Osteoblast (primary cell): ENCODE results near the gene ZNF879. TPM values are rescaled to one million over a fixed set of nuclear protein-coding genes. Genes with fewer than 3 reads are reported as not detected.

ENCODE experiments used
- DNase-seq: peaks from one replicate; pipeline ENCODE4 v3.0.0; 2011; ENCODE audit warnings: low spot score, mixed read lengths; ENCODE audit not compliant: insufficient read length; ENCODE audit errors: missing footprints
- H2AFZ ChIP-seq: 2 replicates; pipeline ENCODE4 v1.6.0; 2011; ENCODE audit warnings: mild to moderate bottlenecking, low read length
- H3K27ac ChIP-seq: 2 replicates; pipeline ENCODE4 v1.5.1; 2011; ENCODE audit warnings: mild to moderate bottlenecking, low read depth, low read length, moderate library complexity
- H3K27me3 ChIP-seq: 2 replicates; pipeline ENCODE4 v1.6.0; 2012; ENCODE audit warnings: mild to moderate bottlenecking, control low read depth, inconsistent platforms, low read length, moderate library complexity; ENCODE audit not compliant: insufficient read depth
- H3K36me3 ChIP-seq: 2 replicates; pipeline ENCODE4 v1.5.1; 2011; ENCODE audit warnings: mild to moderate bottlenecking, low read length, control low read depth, moderate library complexity; ENCODE audit not compliant: insufficient read depth
- H3K4me1 ChIP-seq: 2 replicates; pipeline ENCODE4 v1.5.1; 2011; ENCODE audit warnings: mild to moderate bottlenecking, low read length, control low read depth, moderate library complexity; ENCODE audit not compliant: insufficient read depth
- H3K4me2 ChIP-seq: 2 replicates; pipeline ENCODE4 v1.6.0; 2011; ENCODE audit warnings: mild to moderate bottlenecking, low read length; ENCODE audit not compliant: insufficient read depth
- H3K4me3 ChIP-seq: fragments of 200-600 bp; sonication (generic); 3 replicates; pipeline ENCODE4 v1.5.1; 2012; ENCODE audit warnings: mild to moderate bottlenecking, low read length, inconsistent platforms; ENCODE audit not compliant: insufficient read depth
- H3K79me2 ChIP-seq: 2 replicates; pipeline ENCODE4 v1.6.0; 2012; ENCODE audit warnings: mild to moderate bottlenecking, low read length, control low read depth, inconsistent platforms; ENCODE audit not compliant: insufficient read depth
- H3K9me3 ChIP-seq: 2 replicates; pipeline ENCODE4 v1.5.1; 2011; ENCODE audit warnings: low read depth, low read length, control low read depth
- H4K20me1 ChIP-seq: 2 replicates; pipeline ENCODE4 v1.6.0; 2012; ENCODE audit warnings: mild to moderate bottlenecking, low read length, control low read depth; ENCODE audit not compliant: insufficient read depth
- total RNA-seq: library from RNA; depleted of rRNA; stranded (reverse); fragments of >200 nt; gene quantifications from 2 replicates; pipeline ENCODE4 v1.2.3, GENCODE V29; 2012
- TF ChIP-seq, protein P1 (sequence below): IDR thresholded peaks from 2 replicates; pipeline ENCODE4 v1.5.1; 2011; ENCODE audit warnings: mild to moderate bottlenecking, low read depth, low read length, moderate library complexity; ENCODE audit errors: extremely low read depth

Gene ZNF879
- total RNA-seq, 1 donor, result 8.3 TPM

- no peaks in the 10 kb centered on the region for H4K20me1 ChIP-seq
- H2AFZ ChIP-seq, result no peak overlapping the region
- DNase-seq, result no peak
- no peaks in the 10 kb centered on the region for H3K79me2 ChIP-seq
- H3K36me3 ChIP-seq, result no peaks in the 10 kb centered on the region
- no peak overlapping the region for H3K4me2 ChIP-seq
- TF ChIP-seq, protein P1, sequence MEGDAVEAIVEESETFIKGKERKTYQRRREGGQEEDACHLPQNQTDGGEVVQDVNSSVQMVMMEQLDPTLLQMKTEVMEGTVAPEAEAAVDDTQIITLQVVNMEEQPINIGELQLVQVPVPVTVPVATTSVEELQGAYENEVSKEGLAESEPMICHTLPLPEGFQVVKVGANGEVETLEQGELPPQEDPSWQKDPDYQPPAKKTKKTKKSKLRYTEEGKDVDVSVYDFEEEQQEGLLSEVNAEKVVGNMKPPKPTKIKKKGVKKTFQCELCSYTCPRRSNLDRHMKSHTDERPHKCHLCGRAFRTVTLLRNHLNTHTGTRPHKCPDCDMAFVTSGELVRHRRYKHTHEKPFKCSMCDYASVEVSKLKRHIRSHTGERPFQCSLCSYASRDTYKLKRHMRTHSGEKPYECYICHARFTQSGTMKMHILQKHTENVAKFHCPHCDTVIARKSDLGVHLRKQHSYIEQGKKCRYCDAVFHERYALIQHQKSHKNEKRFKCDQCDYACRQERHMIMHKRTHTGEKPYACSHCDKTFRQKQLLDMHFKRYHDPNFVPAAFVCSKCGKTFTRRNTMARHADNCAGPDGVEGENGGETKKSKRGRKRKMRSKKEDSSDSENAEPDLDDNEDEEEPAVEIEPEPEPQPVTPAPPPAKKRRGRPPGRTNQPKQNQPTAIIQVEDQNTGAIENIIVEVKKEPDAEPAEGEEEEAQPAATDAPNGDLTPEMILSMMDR, result peak; percentile 42
- H3K27me3 ChIP-seq, result no peaks in the 10 kb centered on the region
- no peaks in the 10 kb centered on the region for H3K4me1 ChIP-seq
- no peak overlapping the region for H3K27ac ChIP-seq
- no peak overlapping the region for H3K4me3 ChIP-seq
- no peaks in the 10 kb centered on the region for H3K9me3 ChIP-seq
Observed at GRCh38 chr5:179008667-179009066, 14.9 kb upstream of the ZNF879 start.

DNA sequence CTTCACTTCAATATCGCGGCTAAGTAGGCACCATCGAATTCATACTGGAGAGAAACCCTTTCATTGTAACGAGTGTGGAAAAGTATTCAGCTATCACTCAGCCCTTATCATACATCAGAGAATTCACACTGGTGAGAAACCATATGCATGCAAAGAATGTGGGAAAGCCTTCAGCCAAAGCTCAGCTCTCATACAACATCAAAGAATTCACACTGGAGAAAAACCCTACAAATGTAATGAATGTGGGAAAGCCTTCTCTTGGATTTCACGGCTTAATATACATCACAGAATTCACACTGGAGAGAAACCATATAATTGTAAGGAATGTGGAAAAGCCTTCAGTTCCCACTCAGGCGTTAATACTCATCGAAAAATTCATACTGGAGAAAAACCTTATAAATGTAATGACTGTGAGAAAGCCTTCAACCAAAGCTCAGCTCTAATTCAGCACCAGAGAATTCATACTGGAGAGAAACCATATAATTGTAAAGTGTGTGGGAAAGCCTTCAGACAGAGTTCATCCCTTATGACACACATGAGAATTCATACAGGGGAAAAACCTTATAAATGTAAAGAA is 9.5 kb downstream of the ZNF879 start:
- H3K36me3 ChIP-seq, result peaks cover 45% of the 10 kb centered on the region
- DNase-seq, result no peak
- no peak overlapping the region for H3K4me3 ChIP-seq
- no peak overlapping the region for H2AFZ ChIP-seq
- no peaks in the 10 kb centered on the region for H3K79me2 ChIP-seq
- no peak overlapping the region for H3K27ac ChIP-seq
- H3K4me2 ChIP-seq, result no peak overlapping the region
- peaks cover 54% of the 10 kb centered on the region for H3K9me3 ChIP-seq
- H3K4me1 ChIP-seq, result no peaks in the 10 kb centered on the region
- no peaks in the 10 kb centered on the region for H4K20me1 ChIP-seq
- no peaks in the 10 kb centered on the region for H3K27me3 ChIP-seq
- TF ChIP-seq, protein P1, result no peak

- H3K4me2 ChIP-seq, result no peak overlapping the region
- H3K79me2 ChIP-seq, result no peaks in the 10 kb centered on the region
- H3K9me3 ChIP-seq, result peaks cover 3% of the 10 kb centered on the region
- H3K27ac ChIP-seq, result no peak overlapping the region
- DNase-seq, result no peak
- H3K27me3 ChIP-seq, result no peaks in the 10 kb centered on the region
- H3K4me1 ChIP-seq, result no peaks in the 10 kb centered on the region
- no peak overlapping the region for H3K4me3 ChIP-seq
- H3K36me3 ChIP-seq, result no peaks in the 10 kb centered on the region
- no peak overlapping the region for H2AFZ ChIP-seq
- TF ChIP-seq, protein P1, result no peak
- H4K20me1 ChIP-seq, result no peaks in the 10 kb centered on the region
Observed at GRCh38 chr5:179044765-179045164, 21.2 kb downstream of the ZNF879 start.

- TF ChIP-seq, protein P1, result no peak
- peaks cover 3% of the 10 kb centered on the region for H3K9me3 ChIP-seq
- H3K4me3 ChIP-seq, result no peak overlapping the region
- DNase-seq, result no peak
- H3K27me3 ChIP-seq, result no peaks in the 10 kb centered on the region
- H3K79me2 ChIP-seq, result no peaks in the 10 kb centered on the region
- no peaks in the 10 kb centered on the region for H3K4me1 ChIP-seq
- H3K27ac ChIP-seq, result no peak overlapping the region
- no peak overlapping the region for H2AFZ ChIP-seq
- H4K20me1 ChIP-seq, result no peaks in the 10 kb centered on the region
- no peak overlapping the region for H3K4me2 ChIP-seq
- no peaks in the 10 kb centered on the region for H3K36me3 ChIP-seq
Observed at GRCh38 chr5:179051784-179052183, 28.2 kb downstream of the ZNF879 start.
